Tibial nerve (tissue), 4 donors: ENCODE data around the gene LAMTOR4.
"Not testable (repeated sequence)": the region's sequence is repeated elsewhere in the genome, so short reads cannot be mapped to it uniquely, and the experiment has no call there.

Experiments used
- EP300 ChIP-seq, 2 donors: sonication (generic); formaldehyde crosslinking; IDR thresholded peaks; one replicate each; pipeline ENCODE4 v1.6.1; 2017; ENCODE audit warnings: antibody characterized with exemption in 2 of 2, mild to moderate bottlenecking in 1 of 2
- POLR2A ChIP-seq, 2 donors: fragments of 450-650 bp; IDR thresholded peaks; one replicate each; pipeline ENCODE4 v1.6.1; 2017; ENCODE audit warnings: antibody characterized with exemption in 2 of 2, mild to moderate bottlenecking in 2 of 2, moderate library complexity in 2 of 2
- TF ChIP-seq, protein P1 (sequence below), 5 experiments: fragments of 200-600 bp in 3 of 5; fragments of 450-650 bp in 2 of 5; sonication (generic) in 3 of 5; IDR thresholded peaks; one replicate each; pipeline ENCODE4 v1.5.1; 2016 to 2019; ENCODE audit warnings: antibody characterized with exemption in 5 of 5, mild to moderate bottlenecking in 3 of 5, moderate library complexity in 2 of 5

DNA sequence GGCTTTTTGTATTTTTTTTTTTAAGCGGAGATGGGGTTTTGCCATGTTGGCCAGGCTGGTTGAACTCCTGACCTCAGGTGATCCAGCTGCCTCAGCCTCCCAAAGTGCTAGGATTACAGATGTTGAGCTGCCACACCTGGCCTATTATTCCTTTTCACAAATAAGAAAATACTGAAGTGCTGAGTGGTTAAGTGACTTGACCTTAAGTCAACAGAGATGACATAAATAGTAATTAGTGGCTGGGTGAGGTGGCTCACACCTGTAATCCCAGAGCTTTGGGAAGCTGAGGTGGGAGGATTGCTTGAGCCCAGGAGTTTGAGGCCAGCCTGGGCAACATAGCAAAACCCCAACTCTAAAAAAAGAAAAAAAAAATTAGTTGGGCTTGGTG, 18.5 kb upstream of the LAMTOR4 start:
- TF ChIP-seq, protein P1, sequence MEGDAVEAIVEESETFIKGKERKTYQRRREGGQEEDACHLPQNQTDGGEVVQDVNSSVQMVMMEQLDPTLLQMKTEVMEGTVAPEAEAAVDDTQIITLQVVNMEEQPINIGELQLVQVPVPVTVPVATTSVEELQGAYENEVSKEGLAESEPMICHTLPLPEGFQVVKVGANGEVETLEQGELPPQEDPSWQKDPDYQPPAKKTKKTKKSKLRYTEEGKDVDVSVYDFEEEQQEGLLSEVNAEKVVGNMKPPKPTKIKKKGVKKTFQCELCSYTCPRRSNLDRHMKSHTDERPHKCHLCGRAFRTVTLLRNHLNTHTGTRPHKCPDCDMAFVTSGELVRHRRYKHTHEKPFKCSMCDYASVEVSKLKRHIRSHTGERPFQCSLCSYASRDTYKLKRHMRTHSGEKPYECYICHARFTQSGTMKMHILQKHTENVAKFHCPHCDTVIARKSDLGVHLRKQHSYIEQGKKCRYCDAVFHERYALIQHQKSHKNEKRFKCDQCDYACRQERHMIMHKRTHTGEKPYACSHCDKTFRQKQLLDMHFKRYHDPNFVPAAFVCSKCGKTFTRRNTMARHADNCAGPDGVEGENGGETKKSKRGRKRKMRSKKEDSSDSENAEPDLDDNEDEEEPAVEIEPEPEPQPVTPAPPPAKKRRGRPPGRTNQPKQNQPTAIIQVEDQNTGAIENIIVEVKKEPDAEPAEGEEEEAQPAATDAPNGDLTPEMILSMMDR (IDR thresholded peaks at IDR 0.05), result not testable (repeated sequence)
- TF ChIP-seq POLR2A, EP300 (IDR thresholded peaks at IDR 0.05): not testable (repeated sequence)
